Measurements from ENCODE around the gene DDX1. TPM values are rescaled to one million over a fixed set of nuclear protein-coding genes. Genes with fewer than 3 reads are reported as not detected.

The DDX1 gene
- total RNA-seq, 1 donor from 2014 or later = 90.9 TPM

DNA sequence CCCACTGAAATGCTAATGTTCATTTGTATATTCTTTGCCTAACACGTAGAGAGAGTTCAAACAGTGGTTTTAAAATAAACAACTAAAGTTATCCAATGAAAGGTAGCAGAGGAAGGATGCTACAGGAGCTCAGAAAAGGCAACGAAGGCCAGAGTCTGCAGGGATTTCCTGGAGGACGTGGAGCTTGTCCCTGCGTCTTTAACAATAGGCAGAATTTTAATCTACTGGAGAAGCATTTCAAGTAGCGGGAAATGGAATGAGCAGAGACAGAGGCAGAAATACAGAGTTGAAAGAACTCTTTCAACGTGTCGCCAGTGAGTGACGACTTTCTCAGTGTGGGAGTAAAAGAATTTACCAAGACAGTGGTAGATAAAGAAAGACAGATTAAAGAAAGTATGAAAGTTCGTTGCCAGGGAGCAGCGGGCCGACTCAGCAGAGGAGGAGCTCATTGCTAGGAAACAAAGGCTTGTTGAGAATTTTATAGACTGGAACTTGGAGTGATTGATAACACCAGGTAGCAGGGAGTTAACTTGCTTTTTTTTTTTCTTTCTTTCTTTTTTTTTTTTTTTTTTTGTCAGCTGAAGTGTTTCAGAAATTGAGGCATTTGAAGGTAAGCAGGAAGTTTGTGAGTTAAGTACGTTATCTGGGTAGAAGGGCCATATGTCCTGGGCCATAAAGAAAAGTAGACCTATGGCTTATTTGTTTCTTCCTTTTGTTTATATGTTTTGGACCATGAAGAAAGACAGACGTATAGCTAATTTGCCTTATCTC, 29.9 kb upstream of the DDX1 start:
- DNase-seq (ENCODE audit: low spot score) = no peak

DNA sequence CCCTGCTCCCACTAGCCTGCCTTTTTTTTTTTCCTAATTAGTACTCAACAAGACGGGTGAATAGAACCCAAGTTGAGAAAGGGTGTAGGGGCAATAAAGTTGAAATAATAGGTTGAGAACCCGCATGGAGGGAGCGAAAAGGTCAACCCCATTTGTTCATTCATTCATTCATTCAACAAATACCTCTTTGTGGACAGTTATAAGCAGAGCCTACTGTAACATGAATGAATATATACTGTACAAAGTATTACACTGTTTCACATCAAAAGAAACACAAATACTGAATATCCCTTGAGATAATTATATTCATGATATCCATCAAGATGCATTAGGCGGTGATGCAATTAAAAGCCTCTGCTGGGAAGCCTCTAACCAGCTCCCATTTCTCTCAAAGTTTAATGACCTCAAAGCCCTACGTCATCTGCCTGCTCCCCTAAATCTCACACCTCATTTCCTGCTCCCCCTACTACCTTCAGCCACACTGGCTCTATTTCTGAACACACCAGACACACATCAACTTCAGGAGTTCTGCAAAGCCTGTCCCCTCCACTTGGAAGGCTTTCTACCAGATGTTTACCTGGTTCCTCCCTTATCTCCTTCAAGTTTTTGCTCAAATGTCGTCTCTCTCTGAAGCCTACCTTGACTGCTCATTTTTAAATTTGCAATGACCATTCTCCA, 29.2 kb upstream of the DDX1 start:
- no peak for DNase-seq (ENCODE audit: low spot score)

DNA sequence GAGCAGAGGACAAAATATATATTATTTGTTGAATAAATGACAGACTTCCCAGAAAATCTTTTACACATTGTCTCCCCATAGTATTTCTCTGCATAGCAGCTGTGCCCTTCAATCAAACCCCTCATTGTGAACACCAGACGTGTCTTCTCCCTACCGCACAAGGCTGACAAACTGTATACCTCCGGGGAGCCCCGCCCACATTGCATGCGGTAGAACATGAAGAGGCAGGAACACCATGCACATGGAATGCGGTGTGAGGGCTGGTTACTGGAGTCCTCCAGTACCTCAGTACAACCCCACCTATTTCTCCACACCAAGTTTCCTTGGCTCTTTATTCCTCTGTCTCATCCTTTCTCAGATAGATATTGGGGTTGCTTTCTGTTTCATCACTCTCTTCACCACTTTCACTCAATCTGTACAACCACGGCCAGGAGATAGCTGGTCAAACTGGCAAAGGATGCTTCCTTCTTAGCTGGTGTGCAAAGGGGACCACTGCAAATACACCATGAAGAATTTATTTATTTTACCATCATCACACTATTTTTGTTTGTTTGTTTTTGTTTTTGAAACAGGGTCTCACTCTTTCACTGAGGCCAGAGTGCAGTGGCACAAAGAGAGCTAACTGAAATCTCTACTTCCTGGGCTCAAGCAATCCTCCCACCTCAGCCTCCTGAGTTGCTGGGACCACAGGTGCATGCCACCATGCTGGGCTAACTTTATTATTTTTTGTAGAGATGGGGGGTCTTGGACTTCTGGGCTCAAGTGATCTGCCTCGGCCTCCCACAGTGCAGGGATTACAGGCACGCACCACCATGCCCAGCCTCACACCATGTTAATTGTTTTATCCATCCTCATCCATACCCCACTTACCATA, 28.2 kb upstream of the DDX1 start:
- no peak for DNase-seq (ENCODE audit: low spot score)

DNA sequence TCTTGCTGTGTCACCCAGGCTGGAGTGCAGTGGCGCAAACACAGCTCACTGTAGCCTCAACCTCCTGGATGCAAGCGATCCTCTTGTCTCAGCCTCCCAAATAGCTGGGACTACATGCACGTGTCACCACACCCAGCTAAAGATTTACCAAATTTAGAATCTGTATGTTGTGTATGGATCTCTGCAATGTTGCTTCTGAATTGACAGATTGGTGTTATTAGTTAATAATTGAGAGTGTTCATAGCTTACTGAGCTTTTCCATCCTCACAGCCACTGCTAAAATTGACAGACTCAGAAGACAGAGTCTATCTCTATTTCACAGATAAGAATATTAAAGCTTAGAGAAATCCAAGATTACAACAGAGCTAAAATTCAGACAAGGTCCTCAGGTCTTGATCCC, 26.3 kb upstream of the DDX1 start:
- no peak for DNase-seq (ENCODE audit: low spot score)

DNA sequence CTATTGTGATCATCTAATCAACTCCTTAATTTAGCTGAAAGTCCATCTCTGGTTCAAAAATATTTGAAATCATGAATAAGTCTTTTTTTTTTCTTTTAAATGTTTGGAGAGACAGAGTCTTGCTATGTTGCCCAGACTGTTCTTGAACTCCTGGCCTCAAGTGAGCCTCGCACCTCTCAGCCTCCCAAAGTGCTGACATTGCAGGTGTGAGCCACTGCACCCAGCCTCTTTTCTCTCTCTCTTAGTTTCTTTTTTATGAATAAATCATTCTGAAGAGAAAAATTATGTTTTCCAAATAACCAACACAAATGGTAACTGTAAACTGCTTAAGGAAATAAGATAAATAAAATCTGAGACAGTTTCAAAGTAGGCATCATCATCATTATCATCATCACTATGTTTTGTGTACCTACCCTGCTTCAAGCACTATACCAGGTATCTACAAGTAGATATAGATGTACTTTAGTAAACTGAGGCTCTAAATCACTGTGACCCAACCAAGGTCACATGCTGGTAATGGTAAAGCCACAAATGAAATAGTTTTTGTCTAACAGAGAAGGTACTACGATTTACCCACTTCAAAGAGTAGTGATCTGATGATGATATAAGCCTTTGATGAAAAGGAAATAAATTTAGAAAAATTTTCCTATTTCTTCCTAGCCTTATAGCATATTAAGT, 25.5 kb upstream of the DDX1 start:
- DNase-seq (ENCODE audit: low spot score) = no peak

DNA sequence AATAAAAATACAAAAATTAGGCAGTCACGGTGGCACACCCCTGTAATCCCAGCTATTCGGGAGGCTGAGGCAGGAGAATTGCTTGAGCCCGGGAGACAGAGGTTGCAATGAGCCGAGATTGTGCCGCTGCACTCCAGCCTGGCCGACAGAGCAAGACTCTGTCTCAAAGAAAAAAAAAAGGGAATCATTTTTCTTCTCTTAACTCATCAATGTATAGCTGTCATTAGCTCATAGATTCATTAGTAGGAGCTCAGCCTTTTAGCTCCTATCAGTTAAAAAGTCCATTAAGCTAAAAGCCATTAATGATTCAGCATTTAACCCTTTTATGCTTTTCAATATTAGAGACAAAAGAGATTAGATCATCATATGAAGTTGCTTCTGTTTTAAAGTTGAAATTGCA, 24.8 kb upstream of the DDX1 start:
- no peak for DNase-seq (ENCODE audit: low spot score)

DNA sequence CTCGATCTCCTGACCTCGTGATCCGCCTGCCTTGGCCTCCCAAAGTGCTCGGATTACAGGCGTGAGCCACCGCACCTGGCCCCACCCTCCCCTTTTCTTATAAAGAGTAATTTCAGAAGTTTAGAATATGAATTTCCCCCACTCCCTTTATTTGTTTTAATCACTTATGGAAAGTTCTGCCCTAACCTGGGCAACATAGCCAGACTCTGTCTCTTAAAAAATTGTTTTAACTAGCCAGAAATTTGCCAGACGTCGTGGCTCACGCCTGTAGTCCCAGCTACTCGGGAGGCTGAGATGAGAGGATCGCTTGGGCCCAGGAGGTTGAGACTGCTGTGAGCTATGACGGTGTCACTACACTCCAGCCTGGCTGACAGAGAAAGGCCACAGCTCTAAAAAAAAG, 22.8 kb upstream of the DDX1 start:
- DNase-seq (ENCODE audit: low spot score) = no peak

DNA sequence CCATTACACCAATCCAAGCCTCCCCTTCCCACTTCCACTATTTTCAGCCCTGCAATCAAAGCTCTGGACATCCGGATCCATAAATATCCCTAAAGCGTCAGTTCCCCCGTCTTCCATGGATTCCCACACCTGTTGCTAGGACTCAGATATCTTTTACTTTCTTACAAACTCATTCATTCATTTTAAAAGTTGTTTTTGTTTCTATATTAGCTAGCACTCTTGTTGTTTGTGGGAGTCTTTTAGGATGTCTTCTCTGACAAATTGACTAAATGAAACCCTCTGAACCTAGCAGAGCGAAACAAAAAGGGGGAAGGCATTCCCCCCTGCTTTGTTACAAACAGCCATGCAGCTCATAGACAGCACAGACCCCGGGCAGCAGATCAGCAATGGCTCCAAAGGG, 21.6 kb upstream of the DDX1 start:
- no peak for DNase-seq (ENCODE audit: low spot score)

DNA sequence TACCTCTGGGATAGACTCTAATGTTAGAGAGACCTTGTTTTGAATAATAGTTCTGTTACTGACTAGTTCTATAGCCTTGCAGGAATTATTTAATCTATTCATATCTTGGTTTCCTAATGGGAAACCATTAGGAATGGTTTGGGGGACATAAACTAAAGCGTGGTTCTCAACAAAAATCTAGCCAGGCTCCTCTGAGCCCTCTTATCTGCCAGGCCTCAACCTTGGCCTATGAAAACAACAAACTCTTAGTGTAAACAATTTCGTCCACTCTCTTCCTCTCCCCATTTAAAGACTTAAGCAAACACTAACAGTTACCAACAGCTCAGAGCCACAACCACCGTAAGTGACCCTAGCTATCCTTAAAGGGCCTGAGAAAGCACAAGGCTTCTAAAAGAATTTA, 19.9 kb upstream of the DDX1 start:
- no peak for DNase-seq (ENCODE audit: low spot score)

DNA sequence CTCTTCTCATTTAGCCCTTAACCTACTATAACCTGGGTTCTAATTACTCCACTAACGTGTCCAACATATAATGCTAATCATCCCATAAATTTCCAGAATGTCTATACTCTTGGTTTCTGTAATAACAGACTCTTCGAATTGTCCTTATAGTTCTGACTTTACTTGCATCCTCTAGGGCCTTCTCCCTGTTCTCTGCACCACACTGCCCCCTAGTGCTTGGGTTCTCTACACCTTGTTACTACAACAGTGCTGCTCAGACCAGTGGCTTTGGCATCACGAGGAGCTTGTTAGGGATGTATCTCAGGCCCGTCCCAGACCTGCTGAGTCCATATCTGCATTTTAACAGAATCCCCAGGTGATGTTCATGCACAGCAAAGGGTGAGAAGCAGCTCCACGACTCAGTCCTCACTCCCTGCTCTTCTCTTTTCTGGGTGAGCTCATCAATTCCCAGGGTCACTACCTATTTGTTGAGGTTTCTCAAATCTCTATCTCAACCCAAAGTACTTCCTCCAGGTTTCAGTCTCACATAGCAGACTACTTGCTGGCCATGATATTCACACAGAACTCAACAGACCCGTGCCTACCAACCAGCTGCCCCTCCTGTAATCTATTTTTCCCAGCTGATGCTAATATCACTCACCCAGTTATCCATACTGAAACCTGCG, 14.5 kb upstream of the DDX1 start:
- no peak for DNase-seq (ENCODE audit: low spot score)

DNA sequence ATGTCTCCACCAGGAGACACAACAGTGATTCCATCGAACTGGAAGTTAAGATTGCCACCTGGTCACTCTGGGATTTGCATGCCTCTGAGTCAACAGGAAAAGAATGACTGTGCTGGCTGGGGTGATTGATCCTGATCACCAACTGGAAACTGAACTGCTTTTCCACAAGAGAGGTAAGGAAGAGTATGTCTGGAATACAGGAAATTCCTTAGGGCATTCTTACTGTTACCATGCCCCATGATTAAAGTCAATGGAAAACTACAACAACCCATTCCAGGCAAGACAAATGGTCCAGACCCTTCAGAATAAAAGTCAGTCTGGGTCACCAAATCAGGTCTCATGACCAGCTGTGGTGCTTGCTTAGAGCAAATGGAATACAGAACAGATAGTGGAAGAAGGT, 12.0 kb upstream of the DDX1 start:
- no peak for DNase-seq (ENCODE audit: low spot score)

DNA sequence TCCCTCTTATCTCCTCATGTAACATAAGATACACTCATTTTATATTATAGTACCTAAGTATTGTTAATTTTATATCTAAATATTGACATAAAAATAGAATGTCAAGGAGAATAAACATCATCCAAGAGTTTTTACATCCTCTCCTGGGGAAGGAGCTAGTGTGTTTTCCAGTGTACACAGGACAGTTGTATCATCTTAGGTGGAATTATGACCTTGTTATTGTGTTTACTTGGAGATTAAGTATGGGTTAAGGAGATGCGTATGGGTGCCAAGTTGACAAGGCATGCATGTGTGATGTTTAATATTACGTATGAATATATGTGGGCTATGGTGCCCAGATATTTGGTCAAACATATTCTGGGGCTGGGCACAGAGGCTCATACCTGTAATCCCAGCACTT, 11.2 kb upstream of the DDX1 start:
- no peak for DNase-seq (ENCODE audit: low spot score)

DNA sequence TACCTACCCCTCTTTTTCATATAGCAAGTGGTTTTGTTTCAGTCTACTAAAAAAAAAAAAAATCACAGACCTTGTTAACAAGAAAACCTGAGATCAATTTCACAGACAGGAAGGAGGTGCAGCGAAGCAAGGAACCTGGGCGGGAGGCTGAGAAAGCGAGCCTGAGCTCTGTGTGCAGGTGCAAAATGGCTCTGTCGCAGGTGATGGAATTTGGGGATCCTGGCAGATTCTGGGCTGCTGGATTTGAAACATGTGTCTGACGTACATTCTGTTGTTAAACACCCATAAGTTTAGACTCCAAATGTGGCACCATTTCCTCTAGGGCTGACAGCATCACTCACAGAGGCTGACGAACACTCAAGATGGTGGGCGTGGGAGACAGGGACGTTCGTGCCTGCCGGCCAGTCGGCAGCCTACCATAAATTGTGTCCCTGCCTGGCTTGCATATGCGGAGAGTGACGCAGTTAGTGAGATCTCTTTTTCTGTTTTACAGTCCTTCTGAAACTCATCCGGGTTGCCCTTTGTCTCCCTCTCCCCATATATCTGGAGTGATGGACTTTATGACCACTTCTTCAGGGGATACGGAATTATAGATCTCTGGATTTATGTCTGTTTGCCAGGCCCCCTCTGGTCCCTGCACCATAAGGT, 8.8 kb upstream of the DDX1 start:
- DNase-seq (ENCODE audit: low spot score) = no peak

DNA sequence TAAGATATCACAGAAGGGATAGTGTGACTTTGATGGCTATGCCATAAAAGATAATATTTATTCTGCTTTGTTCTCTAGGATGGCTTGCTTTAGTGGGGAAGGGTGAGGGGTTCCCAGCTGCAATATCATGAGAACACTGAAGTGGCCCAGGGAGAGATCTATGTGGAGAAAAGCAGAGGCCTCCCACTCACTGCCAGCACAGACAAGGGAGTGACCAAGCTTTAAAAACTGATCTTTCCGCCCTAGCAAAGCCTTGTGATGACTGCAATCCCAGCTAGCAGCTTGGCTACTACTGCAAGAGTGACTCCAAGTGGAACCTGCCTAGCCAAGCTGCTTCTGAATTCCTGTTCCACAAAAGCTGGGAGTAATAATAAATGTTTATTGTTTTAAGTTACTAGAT, 7.8 kb upstream of the DDX1 start:
- DNase-seq (ENCODE audit: low spot score) = no peak

DNA sequence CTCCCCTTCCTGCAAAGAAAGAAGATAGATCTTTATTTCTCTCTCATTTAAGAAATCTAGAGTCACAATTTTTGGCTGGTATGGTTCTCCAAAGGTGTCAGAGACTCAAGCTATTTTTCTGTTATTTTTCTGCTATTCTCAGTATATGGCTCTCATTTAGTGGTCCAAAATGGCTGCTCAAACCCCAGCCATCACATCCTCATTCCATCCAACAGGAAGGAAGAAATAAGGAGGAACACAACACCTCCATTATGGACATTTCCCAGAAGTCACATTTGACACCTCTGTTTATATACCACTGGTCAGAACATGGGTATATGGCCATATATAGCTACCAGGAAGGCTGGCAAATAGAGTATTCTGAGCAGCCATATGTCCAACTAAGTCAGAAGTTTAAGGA, 7.4 kb upstream of the DDX1 start:
- DNase-seq (ENCODE audit: low spot score) = no peak

DNA sequence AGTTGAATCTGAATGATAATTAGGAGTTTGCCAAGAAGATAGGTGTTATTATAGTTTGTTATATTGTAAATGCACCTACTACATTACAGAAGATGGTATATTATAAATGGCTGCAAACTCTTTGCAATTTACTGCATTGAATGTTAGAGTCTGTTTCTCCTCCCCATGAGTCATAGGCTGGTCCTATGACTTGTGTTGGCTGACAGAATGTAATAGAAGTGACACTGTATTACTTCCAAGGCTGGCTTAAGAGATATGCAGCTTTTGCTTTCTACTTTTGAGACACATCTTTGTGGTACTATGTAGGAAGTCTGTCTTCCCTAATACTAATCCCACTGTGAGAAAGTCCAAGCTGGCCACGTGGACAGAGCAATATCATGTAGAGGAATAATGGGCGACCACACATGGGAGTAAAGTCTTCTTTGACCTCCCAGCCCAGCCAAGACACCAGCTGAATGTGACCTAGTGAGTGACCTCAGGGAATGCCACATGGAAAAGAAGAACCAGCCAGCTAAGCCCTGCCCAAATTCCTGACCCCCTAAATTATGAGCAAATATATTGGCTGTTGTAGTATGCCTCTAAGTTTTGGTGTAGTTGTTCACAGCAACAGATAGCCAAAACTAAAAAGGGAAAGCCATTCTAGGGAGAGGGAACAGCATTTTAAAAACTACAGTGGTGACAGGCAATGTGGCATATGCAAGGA, 6.8 kb upstream of the DDX1 start:
- no peak for DNase-seq (ENCODE audit: low spot score)

DNA sequence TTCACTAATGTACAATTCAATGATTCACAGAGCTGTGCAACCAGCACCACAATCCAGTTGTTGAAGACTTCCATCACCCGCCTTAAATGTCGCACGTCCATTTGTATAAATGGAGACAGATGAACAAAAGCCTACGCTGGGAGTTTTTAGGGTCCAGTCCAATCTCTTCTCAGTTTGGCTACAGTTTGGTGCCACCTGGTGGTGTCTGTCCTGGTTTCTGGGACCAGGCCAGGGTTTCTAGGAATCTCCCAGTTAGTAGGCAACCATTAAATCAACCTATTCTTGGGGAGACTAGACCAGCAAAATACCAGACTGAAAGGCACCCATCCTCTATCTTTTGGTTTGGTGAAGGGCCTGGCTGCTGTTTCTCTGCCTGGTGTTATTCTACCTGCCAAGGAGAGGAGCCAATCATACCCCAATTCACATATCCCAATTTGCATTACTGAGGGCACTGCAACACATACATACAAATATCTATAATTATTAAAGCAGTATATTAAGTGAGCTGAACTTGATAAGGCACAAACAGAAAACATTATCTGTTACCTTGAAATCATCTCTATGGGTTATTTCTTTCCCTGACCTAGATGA, 3.2 kb upstream of the DDX1 start:
- DNase-seq (ENCODE audit: low spot score) = no peak

DNA sequence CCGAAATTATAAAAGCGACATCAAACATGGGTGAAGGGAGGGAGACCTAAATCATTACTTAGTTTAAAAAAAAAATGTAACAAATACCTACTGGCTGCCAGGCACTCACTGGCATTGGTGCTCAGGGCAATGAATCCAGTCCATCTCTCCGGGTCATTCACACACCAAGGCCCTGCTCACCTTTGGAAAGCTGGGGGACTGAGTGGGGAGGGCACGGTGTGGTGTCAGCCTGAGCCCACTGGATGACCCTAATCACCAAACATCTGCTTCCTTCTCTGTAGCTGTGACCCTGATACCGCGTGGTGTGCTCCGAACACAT, 336 bp upstream of the DDX1 start:
- DNase-seq (ENCODE audit: low spot score) = no peak

DNA sequence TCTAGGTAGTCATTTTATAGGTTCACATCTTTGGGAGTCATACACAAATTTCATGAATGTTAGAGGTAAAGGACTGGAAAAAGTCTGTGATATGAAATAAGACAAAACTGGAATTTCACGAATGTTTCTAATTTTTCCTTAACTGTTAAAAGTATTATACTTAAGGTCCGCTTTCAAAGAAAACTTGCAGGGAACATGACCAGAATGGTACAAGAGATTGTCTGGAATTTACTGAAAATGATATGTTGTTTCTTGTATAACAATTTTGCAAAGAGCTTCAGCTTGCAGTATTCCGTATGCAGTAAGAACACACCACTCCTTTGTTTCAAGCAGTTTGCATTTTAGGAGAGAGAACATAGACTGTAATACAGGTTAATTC, 1.6 kb downstream of the DDX1 start:
- no peak for DNase-seq (ENCODE audit: low spot score)

Data from mesenteric fat pad (tissue), 1 donor.